Loucy (cell line): ENCODE data around the gene EFHD1.

Source experiments
- CTCF ChIP-seq: fragments of 200-600 bp; sonication (generic); conservative IDR thresholded peaks from 2 replicates; pipeline ENCODE4 v1.5.1; 2014; ENCODE audit warnings: mild to moderate bottlenecking, antibody characterized with exemption, low read length
- EZH2phosphoT487 ChIP-seq: fragments of 200-600 bp; IDR thresholded peaks from 2 replicates; pipeline ENCODE4 v1.6.1; 2018; ENCODE audit warnings: antibody characterized with exemption, mild to moderate bottlenecking, moderate library complexity, borderline replicate concordance

DNA sequence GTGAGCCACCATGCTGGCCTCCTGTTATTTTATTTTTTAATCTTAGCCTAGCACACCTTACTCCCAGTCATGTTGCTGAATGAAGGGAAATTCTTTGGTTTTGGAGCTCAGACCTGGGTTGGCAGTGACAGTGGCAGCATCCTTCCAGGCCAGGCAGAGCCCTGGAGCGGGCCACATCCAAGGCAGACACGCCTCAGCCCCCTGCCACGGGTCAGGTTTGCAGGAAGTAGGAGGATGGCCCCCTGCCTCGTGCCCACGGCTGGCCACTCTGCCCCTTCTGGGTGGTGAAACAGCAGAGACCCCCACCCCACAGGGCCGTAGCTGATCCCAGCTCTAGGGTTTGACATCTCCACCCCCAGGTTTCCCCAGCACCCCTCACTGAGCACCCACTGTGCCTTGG is 11.7 kb downstream of the EFHD1 start:
- TF ChIP-seq CTCF = no peak
- TF ChIP-seq EZH2phosphoT487 = no peak
